ENCODE measurements around the gene MDK. TPM values are rescaled to one million over a fixed set of nuclear protein-coding genes. Genes with fewer than 3 reads are reported as not detected.

MDK gene
- total RNA-seq, 1 experiment from 2014 or later = 252 TPM

DNA sequence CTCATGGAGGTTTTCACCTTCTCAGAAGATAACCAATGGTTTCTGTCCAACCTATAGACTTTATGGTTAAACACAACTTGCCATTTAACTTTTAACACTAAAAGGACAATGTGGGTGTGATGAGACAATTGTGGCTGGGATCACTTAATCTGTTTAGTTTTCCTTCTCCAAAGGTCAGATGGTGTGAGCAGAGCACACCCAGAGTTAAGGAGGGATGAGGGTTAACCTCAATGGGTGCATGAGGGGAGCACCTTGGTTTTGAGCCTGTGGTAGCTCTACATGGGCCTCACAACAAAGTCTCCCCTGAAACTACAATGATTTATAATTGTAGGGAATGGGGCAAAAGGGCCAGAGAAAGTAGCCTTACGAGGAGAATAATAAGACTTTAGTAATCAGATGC is 39.0 kb downstream of the MDK start:
- TF ChIP-seq CTCF (IDR thresholded peaks at IDR 0.05) = no peak
- TF ChIP-seq SIN3A (IDR thresholded peaks at IDR 0.05; ENCODE audit: borderline replicate concordance, insufficient read depth, low read depth, low read length) = no peak
- TF ChIP-seq POLR2AphosphoS5 (IDR thresholded peaks at IDR 0.05; ENCODE audit: low read depth, low read length) = no peak
- TF ChIP-seq, protein P1, sequence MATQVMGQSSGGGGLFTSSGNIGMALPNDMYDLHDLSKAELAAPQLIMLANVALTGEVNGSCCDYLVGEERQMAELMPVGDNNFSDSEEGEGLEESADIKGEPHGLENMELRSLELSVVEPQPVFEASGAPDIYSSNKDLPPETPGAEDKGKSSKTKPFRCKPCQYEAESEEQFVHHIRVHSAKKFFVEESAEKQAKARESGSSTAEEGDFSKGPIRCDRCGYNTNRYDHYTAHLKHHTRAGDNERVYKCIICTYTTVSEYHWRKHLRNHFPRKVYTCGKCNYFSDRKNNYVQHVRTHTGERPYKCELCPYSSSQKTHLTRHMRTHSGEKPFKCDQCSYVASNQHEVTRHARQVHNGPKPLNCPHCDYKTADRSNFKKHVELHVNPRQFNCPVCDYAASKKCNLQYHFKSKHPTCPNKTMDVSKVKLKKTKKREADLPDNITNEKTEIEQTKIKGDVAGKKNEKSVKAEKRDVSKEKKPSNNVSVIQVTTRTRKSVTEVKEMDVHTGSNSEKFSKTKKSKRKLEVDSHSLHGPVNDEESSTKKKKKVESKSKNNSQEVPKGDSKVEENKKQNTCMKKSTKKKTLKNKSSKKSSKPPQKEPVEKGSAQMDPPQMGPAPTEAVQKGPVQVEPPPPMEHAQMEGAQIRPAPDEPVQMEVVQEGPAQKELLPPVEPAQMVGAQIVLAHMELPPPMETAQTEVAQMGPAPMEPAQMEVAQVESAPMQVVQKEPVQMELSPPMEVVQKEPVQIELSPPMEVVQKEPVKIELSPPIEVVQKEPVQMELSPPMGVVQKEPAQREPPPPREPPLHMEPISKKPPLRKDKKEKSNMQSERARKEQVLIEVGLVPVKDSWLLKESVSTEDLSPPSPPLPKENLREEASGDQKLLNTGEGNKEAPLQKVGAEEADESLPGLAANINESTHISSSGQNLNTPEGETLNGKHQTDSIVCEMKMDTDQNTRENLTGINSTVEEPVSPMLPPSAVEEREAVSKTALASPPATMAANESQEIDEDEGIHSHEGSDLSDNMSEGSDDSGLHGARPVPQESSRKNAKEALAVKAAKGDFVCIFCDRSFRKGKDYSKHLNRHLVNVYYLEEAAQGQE (IDR thresholded peaks at IDR 0.05; ENCODE audit: insufficient read depth in 1 of 2, low read depth in 2 of 2, low read length in 1 of 2) = no peak
- no peak for TF ChIP-seq TCF7L2 (IDR thresholded peaks at IDR 0.05; ENCODE audit: low read depth, low read length)
- no peak overlapping the region for H3K27ac ChIP-seq (ENCODE audit: low read length)
- H3K4me3 ChIP-seq (ENCODE audit: low read depth in 2 of 2, low read length in 2 of 2) = no peak overlapping the region
- ATAC-seq (no peak), DNase-seq (ENCODE audit: low read depth, low spot score) (no peak)
- CTCF ChIA-PET = no interaction called here
- H3K4me1 ChIP-seq (ENCODE audit: control insufficient read depth, insufficient read depth, low read length) = no peaks in the 10 kb centered on the region
- POLR2A ChIA-PET = no interaction called here
- H3K27me3 ChIP-seq (ENCODE audit: control insufficient read depth, insufficient read depth, low read length) = no peaks in the 10 kb centered on the region
- peaks cover 12% of the 10 kb centered on the region for H3K36me3 ChIP-seq (ENCODE audit: control insufficient read depth, insufficient read depth, low read length)
- no peaks in the 10 kb centered on the region for H3K9me3 ChIP-seq (ENCODE audit: control insufficient read depth, insufficient read depth, low read depth, low read length)
- no TSS peak for BruUV-seq (replicated peaks)
- in situ Hi-C loops (cut with HindIII; ENCODE audit: low pct_unique_long_range_greater_than_20kb, low sequenced_read_pairs) = no loop called here
- intact Hi-C loops (cut with micrococcal nuclease; ENCODE audit: unreplicated experiment) = no loop called here

- no peak overlapping the region for H3K27ac ChIP-seq (ENCODE audit: low read length)
- TF ChIP-seq CTCF (IDR thresholded peaks at IDR 0.05) (no peak), TCF7L2 (IDR thresholded peaks at IDR 0.05; ENCODE audit: low read depth, low read length) (no peak), POLR2AphosphoS5 (IDR thresholded peaks at IDR 0.05; ENCODE audit: low read depth, low read length) (no peak), SIN3A (IDR thresholded peaks at IDR 0.05; ENCODE audit: borderline replicate concordance, insufficient read depth, low read depth, low read length) (no peak)
- TF ChIP-seq, protein P1 (IDR thresholded peaks at IDR 0.05; ENCODE audit: insufficient read depth in 1 of 2, low read depth in 2 of 2, low read length in 1 of 2) = no peak
- H3K4me1 ChIP-seq (ENCODE audit: control insufficient read depth, insufficient read depth, low read length) = no peaks in the 10 kb centered on the region
- no TSS peak for BruUV-seq (replicated peaks)
- no peak for DNase-seq (ENCODE audit: low read depth, low spot score)
- no peaks in the 10 kb centered on the region for H3K9me3 ChIP-seq (ENCODE audit: control insufficient read depth, insufficient read depth, low read depth, low read length)
- ATAC-seq = no peak
- H3K27me3 ChIP-seq (ENCODE audit: control insufficient read depth, insufficient read depth, low read length) = no peaks in the 10 kb centered on the region
- POLR2A ChIA-PET = interaction anchor here (0.6 kb wide), 1 partner anchor 57 kb away, joined by 8 read pairs; no protein-coding TSS in a partner anchor
- CTCF ChIA-PET = no interaction called here
- H3K4me3 ChIP-seq (ENCODE audit: low read depth in 2 of 2, low read length in 2 of 2) = no peak overlapping the region
- in situ Hi-C loops (cut with HindIII; ENCODE audit: low pct_unique_long_range_greater_than_20kb, low sequenced_read_pairs) = no loop called here
- H3K36me3 ChIP-seq (ENCODE audit: control insufficient read depth, insufficient read depth, low read length) = peaks cover 12% of the 10 kb centered on the region
- intact Hi-C loops (cut with micrococcal nuclease; ENCODE audit: unreplicated experiment) = no loop called here
Measured at GRCh38 chr11:46421257-46421880, 39.9 kb downstream of the MDK start.

Measured in Panc1 (cell line).